ENCODE measurements around the gene CDC45.
"Not testable (repeated sequence)": the region's sequence is repeated elsewhere in the genome, so short reads cannot be mapped to it uniquely, and the experiment has no call there.

Gene CDC45

GRCh38 chr22:19517919-19518611, 38.3 kb downstream of the CDC45 start:
- DNase-seq: no peak

GRCh38 chr22:19518635-19519034, 38.9 kb downstream of the CDC45 start:
- no peak for DNase-seq

GRCh38 chr22:19519041-19519926, 39.6 kb downstream of the CDC45 start:
- no peak for DNase-seq

- no peak for DNase-seq
Measured at GRCh38 chr22:19520007-19520406, 40.3 kb downstream of the CDC45 start.

- no peak for DNase-seq
Measured at GRCh38 chr22:19520566-19521305, 41.0 kb downstream of the CDC45 start.

- no peak for DNase-seq
Measured at GRCh38 chr22:19522190-19522880, 42.6 kb downstream of the CDC45 start.

GRCh38 chr22:19522881-19523239, 43.1 kb downstream of the CDC45 start:
- DNase-seq: no peak

- no peak for DNase-seq
Measured at GRCh38 chr22:19523240-19524169, 43.8 kb downstream of the CDC45 start.

GRCh38 chr22:19524170-19525115, 44.7 kb downstream of the CDC45 start, which contains the start of gene CLDN5:
CLDN5 (minus strand) TSS chr22:19524410; CDS start chr22:19524255, 155 bp downstream.
- DNase-seq: no peak

- DNase-seq: no peak
Measured at GRCh38 chr22:19525116-19525660, 45.5 kb downstream of the CDC45 start.

GRCh38 chr22:19525666-19526065, 45.9 kb downstream of the CDC45 start:
- no peak for DNase-seq

- DNase-seq: no peak
Measured at GRCh38 chr22:19526076-19526701, 46.5 kb downstream of the CDC45 start.

GRCh38 chr22:19526702-19527111, 47.0 kb downstream of the CDC45 start:
- no peak for DNase-seq

- no peak for DNase-seq
Measured at GRCh38 chr22:19527321-19527721, 47.6 kb downstream of the CDC45 start.

GRCh38 chr22:19527861-19528417, 48.2 kb downstream of the CDC45 start:
- DNase-seq: no peak

- no peak for DNase-seq
Measured at GRCh38 chr22:19529811-19530210, 50.1 kb downstream of the CDC45 start.

- DNase-seq: no peak
Measured at GRCh38 chr22:19530751-19531150, 51.0 kb downstream of the CDC45 start.

- not testable (repeated sequence) for DNase-seq
Measured at GRCh38 chr22:19531327-19531726, 51.6 kb downstream of the CDC45 start.

- no peak for DNase-seq
Measured at GRCh38 chr22:19533049-19533626, 53.4 kb downstream of the CDC45 start.
